GM19025 (cell line): Measurements from ENCODE around the gene HIGD1A.

ENCODE experiments used
- ATAC-seq: cut with Tn5 transposase; IDR thresholded peaks from one replicate; pipeline ENCODE4 v1.9.1; 2021; ENCODE audit warnings: mild to moderate bottlenecking, low read depth, moderate library complexity; ENCODE audit not compliant: unreplicated experiment

The HIGD1A gene

DNA sequence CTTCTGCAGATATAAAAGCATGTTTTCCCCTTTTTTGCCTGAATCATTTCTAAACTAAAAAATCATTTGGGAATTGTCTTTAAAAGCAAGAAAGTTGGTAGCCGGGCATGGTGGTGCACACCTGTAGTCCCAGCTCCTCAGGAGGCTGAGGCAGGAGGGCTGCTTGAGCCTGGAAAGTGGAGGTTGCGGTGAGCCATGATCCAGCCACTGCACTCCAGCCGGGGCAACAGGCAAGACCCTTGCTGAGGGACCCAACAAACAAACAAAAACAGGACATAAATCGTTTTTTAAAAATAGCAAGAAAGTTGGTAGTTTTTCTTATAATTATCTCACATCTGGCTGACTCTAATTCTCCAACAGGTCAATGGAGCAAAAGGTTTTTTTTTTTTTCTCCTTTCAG, 2.5 kb downstream of the HIGD1A start:
- ATAC-seq, result no peak

DNA sequence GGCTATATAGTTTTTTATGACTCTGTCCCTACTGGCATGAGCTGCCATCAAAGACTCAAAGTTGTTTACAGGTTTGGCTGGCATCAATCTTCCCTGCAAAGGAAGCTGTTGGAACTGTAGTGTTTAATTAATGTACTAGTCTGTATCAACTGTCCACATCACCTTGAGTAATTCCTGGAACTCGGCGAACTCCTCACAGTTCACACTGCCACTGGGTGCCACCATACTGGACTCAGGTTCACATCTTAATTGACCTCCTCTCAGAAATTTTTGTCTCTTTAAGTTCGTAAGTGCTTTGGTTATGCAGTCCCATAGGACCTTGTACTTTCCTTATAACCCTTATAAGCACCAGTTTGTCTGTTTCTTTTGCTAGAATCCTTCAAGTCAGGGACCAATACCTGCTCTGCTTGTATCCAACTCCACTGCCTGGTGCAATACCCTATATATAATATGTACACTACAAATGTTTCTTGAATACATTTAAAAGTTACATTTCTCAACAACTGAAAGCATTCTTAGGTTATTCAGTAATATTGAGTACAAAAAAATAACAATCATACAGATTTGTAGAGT, 3.2 kb downstream of the HIGD1A start:
- no peak for ATAC-seq

DNA sequence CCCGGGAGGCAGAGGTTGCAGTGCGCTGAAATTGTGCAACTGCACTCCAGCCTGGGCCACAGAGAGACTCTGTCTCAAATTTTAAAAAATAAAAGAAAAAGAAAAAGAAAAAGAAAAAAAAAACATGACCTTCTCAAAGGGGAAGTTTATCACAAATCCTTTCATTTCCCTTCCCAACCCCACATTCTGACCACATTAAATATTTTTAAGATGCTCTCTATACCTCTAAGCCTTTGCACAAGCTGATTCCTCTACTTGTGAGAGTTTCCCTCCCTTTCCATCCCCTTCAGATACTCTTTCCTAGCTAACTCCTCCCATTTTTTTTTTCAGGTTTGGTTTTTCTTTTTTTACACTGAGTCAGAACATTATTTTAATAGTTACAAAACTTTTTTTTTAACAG, 4.0 kb downstream of the HIGD1A start:
- ATAC-seq, result no peak

DNA sequence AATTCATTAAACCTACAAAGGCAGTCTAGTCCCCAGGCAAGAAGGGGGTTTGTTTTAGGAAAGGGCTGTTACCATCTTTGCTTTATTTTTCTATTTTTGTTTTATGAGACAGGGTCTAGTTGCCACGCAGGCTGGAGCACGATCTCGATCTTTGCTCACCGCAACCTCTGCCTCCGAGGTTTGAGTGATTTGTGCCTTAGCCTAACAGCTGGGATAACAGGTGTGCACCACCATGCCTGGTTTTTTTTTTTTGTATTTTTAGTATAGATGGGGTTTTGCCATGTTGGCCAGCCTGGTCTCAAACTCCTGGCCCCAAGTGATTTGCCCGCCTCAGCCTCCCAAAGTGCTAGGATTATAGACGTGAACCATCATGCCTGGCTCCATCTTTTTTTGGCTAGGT, 4.9 kb downstream of the HIGD1A start:
- no peak for ATAC-seq

DNA sequence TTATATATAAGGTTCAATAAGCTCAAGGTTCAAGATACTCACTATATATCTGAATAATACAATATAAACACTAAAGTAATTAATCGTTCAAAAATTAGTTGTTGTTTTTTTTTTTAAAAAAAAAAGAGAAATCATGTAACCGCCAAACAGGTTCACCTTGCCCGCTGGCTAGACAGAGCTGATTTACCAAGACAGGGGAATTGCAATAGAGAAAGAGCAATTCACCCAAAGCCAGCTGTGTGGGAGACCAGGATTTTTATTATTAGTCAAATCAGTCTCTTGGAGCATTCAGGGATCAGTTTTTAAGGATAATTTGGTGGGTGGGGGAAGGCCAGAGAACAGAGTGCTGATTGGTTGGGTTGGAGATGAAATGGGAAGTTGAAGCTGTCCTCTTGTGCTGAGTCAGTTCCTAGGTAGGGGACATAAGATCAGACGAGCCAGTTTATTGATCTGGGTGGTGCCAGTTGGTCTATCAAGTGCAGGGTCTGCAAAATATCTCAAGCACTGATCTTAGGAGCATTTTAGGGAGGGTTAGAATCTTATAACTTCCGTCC, 7.9 kb downstream of the HIGD1A start:
- no peak for ATAC-seq

DNA sequence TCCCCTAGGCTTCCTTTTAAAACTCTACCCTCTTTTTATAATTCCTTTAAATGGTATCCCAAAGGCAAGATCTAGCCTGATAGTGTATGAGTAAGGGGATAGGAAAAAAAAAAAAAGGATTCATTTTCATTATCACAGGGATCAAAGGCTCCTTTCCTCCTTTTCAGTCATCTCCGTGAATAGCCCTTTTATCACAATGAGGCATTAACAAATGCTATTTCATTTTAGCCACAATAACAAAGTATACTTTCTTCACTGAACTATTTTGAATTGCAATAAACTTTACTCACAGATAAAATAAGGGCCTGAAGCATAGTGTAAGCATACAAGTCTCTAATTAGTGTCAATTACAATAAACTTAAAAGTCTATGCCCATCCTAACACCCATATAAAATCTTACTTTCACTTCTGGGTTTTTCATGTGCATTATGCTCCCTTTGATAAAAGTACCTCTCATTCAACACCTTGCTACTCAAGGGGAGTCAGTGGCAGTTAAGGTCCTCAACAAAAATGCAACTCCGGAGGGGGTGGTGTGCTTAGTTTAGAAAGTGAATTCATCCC, 8.6 kb downstream of the HIGD1A start:
- no peak for ATAC-seq

DNA sequence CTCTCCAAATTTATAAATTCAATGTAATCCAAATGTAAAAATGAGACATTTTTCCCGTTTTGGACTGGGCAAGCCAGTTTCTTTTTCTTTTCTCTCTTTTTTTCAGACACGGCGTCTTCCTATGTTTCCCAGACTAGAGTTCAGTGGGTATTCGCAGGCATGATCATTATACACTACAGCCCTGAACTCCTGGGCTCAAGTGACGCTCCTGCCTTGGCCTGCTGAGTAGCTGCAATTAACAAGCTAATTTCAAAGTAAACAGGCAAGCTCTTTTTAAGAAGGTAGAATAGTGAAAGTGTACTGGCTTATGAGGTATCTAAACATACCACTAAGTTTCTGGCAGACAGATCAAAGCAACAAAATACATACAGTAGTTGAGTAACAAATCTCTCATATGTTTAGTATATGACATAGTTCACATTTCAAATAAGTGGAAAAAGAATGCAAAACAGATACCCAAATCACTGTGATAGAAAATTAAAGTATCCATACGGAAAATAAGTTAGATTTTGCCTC, 13.5 kb downstream of the HIGD1A start:
- no peak for ATAC-seq

DNA sequence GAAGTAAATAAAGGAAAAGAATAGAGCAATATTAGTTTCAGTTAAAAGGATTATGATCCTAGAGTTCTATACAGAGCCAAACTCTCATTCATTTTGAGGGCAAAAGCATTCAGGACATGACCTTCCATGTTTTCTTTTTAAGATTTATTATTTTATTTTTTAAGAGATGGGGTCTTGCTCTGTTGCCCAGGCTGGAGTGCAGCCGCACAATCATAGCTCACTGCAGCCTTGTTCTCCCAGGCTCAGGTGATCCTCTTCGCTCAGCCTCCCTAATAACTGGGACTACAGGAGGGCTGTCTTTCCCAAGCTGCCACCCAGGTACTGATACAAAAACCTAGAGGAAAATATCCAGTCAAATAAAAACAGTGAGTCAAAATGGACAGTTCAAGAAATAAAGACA, 17.7 kb downstream of the HIGD1A start:
- no peak for ATAC-seq

DNA sequence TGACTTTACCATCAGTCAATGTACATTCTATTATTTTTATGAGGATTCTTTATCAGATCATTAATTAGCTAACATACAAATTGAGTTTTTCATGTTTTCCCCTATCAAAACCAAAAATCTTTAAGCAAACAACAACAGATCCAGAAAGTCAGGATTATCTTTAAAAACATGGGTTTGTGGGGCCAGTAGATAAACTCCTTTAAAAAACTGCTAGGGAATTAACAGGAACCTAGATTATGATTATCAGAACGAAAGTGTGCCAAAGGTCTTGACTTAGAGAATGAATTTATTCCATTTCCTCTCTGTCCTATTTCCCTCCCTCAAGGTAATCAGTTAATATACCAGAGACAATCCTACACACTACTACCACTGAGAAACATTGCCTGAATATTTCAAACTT, 18.1 kb downstream of the HIGD1A start:
- no peak for ATAC-seq

DNA sequence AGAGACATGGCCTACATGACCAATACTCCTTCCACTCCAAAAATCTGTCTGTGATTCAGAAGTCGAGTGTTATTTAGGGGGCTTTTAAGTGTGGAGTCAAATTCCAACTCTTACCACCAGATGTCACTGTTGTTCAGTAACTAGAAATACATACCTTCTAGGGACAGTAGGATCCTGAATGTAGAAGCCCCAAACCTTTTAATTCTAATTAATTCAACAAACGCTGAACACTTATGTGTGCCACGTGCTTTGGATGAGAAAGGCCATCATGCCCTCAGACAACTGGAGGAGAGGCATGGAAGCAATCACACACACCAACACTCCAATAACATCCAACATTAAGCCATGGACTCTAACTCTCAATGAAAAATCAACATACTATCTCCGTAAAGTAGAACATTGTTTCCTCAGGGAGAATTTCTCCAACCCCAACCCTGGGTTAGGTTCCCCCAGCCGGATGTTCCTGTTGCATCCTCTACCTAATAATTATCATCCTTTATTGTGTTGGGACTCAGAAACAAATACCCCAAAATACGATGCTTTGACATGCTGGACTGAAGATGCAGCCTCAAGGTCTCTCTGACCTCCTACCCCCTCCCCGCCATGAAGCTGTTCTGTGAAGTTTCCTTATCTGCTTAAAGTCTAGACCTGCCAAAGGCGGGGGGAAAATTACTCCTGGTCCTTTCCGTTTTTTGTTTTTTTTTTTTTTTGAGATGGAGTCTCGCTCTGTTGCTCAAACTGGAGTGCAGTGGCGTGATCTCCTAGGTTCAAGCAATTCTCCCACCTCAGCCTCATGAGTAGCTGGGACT, 23.2 kb downstream of the HIGD1A start:
- ATAC-seq, result no peak

DNA sequence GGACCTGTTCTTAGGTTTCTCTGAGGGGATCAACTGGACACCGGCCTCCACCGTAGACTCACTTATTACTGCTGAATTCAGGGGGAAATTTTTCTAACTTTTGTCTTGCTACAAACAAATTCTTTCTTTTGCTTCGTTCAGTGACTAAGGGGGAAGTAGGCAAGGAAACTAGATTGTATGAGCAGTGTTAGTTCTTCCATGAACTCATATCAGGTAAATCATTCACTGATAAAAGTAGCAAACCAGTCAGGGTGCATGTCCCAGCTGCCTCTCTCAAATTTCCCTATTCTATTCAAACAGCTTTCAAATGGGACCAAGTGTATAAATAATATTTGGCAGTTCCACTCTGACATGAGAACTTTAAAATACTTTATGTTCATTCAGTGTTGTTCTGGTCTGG, 23.9 kb downstream of the HIGD1A start:
- ATAC-seq, result no peak

DNA sequence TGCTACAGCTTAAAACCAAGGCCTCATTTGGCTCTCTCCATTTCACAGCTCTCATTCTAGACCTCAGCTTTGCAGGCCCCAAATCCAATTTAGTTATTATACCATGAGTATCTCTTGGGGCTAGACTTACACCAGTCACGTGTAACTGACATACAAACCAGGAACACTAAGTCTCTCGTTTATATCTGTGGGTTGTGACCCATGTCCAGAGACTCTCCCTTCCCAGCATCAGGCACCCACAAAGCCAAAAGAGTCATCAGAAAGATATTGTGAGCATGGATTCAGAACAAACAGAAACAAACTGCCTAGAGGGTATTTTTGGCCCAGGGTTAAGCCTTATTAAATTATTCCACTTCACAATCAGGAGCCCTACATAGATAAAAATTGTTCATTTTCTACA, 25.6 kb downstream of the HIGD1A start:
- no peak for ATAC-seq

DNA sequence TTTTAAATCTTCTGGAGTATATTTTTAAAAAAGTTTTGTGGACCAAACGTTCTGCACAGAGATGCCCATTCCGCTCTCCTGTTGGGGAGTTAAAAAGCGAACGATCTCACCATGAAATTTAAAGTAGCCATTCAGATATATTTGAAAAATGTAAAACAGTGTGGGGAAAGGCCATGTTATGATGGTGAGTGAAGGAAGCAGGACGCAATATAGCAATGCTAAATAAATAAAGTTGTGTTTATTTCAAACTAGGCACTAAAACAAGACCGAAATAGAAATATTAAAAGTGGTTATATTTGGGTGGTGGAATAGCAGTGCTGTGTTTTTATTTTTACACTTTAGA, 30.9 kb downstream of the HIGD1A start:
- ATAC-seq, result no peak

DNA sequence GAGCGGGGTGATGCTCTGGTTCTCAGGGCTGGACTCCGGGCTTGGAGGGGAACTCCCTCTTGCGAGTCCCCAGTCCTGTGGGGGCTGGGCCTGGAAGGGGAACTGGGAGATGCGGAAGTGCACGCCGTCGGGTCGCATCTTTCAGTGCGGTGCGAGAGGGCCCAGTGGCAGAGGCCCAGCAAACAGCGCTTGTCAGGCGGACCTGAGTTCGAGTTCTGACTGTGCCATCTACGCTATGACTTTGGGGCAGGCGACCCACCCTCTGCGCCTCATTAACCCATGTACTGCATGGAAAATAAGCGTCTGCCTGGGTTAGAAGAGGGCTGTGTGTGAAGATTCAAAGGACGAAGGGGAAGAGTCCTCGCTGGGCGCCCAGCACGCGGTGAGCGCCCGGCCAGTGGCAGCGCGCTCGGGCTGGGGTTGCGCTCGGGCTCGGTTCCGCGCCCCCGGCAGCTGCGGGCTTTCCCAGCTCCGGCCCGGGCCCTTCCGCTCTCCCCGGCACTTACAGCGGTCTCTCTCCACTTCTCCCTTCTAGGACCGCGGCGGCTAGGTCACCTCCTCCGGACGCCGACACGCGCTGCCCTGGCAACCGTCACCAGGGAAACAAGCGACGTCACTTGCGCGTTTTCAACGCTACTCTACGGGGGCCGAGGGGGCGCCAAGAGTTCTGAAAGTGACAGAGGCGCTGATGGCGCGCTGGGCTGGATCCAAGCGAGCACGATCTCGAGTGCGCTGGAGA, 31.5 kb downstream of the HIGD1A start, which contains the start of gene CCDC13:
Gene CCDC13, minus strand, starts transcription at position 584 of the 739 bp plus-strand sequence. CDS start 14,908 bp downstream, outside the sequence.
- peak; percentile 97 for ATAC-seq

DNA sequence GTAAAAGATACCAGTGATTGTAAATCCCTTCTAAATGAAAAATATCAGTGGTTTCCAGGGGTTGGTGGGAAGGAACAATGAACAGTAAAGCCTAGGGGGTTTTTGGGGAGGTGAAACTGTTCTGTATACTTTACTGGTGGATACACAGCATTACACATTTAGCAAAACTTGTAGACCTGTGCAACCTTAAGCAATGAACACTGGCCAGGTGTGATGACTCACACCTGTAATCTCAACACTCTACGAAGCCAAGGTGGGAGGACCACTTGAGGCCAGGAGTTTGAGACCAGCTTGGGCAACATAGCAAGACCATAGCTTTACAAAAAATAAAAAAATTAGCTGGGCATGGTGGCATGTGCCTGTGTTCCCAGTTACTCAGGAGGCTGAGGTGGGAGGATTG, 33.0 kb downstream of the HIGD1A start:
- ATAC-seq, result no peak

DNA sequence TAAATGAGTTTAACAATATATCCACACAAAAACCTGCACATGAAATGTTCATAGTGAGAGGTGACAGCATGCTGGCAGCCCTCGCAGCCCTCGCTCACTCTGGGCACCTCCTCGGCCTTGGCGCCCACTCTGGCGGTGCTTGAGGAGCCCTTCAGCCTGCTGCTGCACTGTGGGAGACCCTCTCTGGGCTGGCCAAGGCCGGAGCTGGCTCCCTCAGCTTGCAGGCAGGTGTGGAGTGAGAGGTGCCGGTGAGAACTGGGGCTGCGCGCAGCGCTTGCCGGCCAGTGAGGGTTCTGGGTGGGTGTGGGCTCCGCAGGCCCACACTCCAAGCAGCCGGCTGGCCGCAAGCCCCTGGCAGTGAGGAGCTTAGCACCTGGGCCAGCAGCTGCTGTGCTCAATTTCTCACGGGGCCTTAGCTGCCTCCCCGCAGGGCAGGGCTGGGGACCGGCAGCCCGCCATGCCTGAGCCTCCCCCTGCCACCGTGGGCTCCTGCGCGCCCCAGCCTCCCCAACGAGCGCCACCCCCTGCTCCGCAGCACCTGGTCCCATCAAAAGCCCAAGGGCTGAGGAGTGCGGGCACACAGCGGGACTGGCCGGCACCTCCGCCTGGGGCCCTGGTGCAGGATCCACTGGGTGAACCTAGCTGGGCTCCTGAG, 34.7 kb downstream of the HIGD1A start:
- ATAC-seq, result no peak

DNA sequence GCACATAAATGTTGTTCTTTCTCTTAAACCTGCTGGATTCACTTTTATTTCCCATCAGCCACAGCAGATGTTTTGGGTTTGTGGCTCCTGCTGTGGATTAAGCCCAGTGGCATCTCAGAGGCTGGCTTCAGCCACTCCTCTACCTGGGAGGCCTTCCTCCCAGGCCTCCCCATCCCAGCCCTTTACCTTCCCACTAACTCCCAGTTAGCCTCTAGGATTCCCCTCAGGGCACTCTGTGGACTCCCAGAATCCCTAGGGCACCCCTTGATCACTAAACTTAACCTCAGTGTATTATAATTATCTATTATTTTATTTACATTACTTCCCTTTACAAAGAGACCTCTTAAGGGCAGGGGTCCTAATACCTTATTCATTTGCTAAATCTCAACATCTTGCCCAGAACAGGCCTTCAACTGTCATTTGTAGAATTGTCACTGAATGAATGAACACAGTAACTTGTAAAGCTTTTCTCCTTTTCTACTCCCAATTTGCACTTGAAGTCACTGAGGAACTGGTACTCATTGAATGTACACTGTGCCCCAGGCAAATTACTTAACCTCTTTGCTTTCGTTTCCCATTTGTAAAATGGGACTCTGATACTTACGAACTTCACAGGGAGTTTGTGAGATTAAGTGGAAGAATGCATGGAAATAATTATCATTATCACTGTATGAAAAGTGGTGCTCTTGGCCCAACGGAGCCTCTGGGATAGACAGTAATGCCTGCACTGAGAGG, 39.6 kb downstream of the HIGD1A start:
- ATAC-seq, result no peak

DNA sequence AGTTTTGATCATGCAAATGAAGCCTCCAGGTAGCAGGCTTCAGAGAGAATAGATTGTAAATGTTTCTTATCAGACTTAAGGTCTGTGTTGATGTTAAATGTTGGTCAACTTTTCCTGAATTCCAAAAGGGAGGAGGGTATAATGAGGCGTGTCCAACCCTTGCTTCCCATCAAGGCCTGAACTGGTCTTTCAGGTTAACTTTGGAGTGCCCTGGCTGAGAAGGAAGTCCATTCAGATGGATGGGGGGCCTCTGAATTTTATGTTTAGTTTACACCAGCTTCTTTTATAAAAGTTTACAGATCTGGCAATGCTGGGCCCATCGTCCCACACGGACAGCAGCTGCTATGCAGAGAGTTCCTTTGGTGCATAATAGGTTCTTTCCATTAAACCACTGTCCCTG, 40.2 kb downstream of the HIGD1A start:
- ATAC-seq, result no peak

DNA sequence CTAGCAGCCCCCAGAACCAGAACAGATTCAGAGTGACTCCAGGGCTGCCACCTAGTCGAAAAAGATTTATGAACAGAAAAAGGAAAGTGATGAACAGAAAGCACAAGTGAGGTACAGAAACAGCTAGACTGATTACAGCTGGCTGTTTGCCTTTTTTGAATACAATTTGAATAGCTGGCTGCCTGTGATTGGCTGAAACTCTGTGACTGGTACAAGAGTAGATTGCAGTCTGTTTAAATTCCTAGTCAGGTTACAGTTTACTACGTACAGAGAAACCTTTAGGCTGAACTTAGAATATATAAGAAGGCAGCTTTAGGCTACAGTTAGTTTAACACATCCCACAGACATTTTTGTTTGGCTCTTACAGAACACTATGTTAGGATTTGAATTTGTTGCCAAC, 41.3 kb downstream of the HIGD1A start:
- no peak for ATAC-seq
